Measurements from ENCODE around the gene SLC4A7. TPM values are rescaled to one million over a fixed set of nuclear protein-coding genes. Genes with fewer than 3 reads are reported as not detected.

Gene SLC4A7
- total RNA-seq, 1 donor from 2014 or later = 39.1 TPM

- peak in 1 of 2 donors; percentile 33 for DNase-seq (ENCODE audit: low read depth in 2 of 2)
These were observed 158.0 kb downstream of the SLC4A7 start for GRCh38 chr3:27326202-27326601.

GRCh38 chr3:27325419-27325818 lies 158.8 kb downstream of the SLC4A7 start:
- no peak for DNase-seq (ENCODE audit: low read depth in 2 of 2)

GRCh38 chr3:27324686-27325085 lies 159.5 kb downstream of the SLC4A7 start:
- DNase-seq (ENCODE audit: low read depth in 2 of 2) = no peak

- DNase-seq (ENCODE audit: low read depth in 2 of 2) = no peak
These were observed 161.1 kb downstream of the SLC4A7 start for GRCh38 chr3:27323087-27323570.

Other genes starting within 250 kb of the SLC4A7 start
- 1.1 and 1.4 TPM in 2 replicates for gene NEK10, start 115.0 kb downstream of the SLC4A7 start, total RNA-seq
- gene EOMES, start 237.9 kb upstream of the SLC4A7 start, total RNA-seq = not detected in 2 replicates

All from lung microvascular endothelial cell (primary cell).